HUES64 (cell line): ENCODE data around the gene SLC22A25.

Experiments
- H3K27ac ChIP-seq: 2 replicates; pipeline ENCODE4 v1.7.0; 2013; ENCODE audit warnings: low read depth, low read length, inconsistent platforms
- H3K27me3 ChIP-seq: 2 replicates; pipeline ENCODE4 v1.6.1; 2013; ENCODE audit warnings: mild to moderate bottlenecking, low read length; ENCODE audit not compliant: insufficient read depth
- H3K36me3 ChIP-seq: 2 replicates; pipeline ENCODE4 v1.6.1; 2013; ENCODE audit warnings: mild to moderate bottlenecking, low read length; ENCODE audit not compliant: insufficient read depth
- H3K4me1 ChIP-seq: 2 replicates; pipeline ENCODE4 v1.6.1; 2013; ENCODE audit warnings: mild to moderate bottlenecking, low read length, moderate library complexity; ENCODE audit not compliant: insufficient read depth
- H3K4me3 ChIP-seq: 2 replicates; pipeline ENCODE4 v1.5.1; 2013; ENCODE audit warnings: mild to moderate bottlenecking, low read length, moderate library complexity
- H3K9ac ChIP-seq: 2 replicates; pipeline ENCODE4 v1.6.1; 2013; ENCODE audit warnings: mild to moderate bottlenecking, low read depth, low read length
- H3K9me3 ChIP-seq: 2 replicates; pipeline ENCODE4 v1.6.1; 2013; ENCODE audit warnings: low read depth, low read length; ENCODE audit not compliant: insufficient read depth
- WGBS: fragments of 150-250, 120-280 bp; methylation state at CpG from one replicate; pipeline ENCODE4 v1.1.7; 2013; ENCODE audit warnings: missing lambda C conversion rate; 5-methylcytosine and 5-hydroxymethylcytosine counted together

Gene SLC22A25

GRCh38 chr11:63227521-63228107 is 15.8 kb downstream of the SLC22A25 start:
- WGBS = 93% methylated on average over 2 of the region's 2 CpGs
- Histone ChIP-seq H3K27ac (no peak overlapping the region), H3K9me3 (no peaks in the 10 kb centered on the region), H3K4me1 (no peaks in the 10 kb centered on the region), H3K36me3 (no peaks in the 10 kb centered on the region), H3K27me3 (no peaks in the 10 kb centered on the region), H3K9ac (no peak overlapping the region), H3K4me3 (no peak overlapping the region)

DNA sequence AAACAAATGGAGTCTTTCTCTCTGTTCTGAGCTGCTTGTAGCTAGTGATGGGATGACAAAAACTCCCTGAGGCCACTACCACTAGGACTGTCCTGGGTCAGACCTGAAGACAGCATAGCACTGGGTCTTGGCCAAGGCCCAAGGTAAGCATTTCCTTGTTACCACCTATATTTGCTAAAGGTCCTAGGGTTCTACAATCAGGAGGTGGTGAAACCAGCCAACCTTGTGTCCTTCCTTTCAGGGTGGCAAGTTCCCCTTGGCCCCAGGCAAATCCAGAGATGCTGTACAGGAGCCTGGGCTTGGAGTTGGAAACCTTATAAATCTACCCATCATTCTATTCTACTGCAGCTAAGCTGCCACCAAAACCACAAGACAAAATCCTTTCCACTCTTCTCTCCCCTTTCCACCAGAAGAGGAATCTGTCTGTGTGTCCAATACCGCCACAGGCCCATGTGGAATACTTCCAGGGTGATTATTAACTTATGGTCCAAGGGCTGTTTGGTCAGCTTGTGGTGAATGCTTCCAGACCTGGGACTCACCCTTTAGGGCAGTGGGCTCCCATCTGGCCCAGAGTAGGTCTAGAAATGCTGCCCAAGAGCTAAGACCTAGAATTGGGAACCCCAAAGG is 16.8 kb downstream of the SLC22A25 start:
- H3K9ac ChIP-seq = no peak overlapping the region
- no peaks in the 10 kb centered on the region for H3K9me3 ChIP-seq
- no peaks in the 10 kb centered on the region for H3K4me1 ChIP-seq
- H3K27ac ChIP-seq = no peak overlapping the region
- H3K27me3 ChIP-seq = no peaks in the 10 kb centered on the region
- 95% methylated on average over 1 of the region's 1 CpG for WGBS
- H3K36me3 ChIP-seq = no peaks in the 10 kb centered on the region
- no peak overlapping the region for H3K4me3 ChIP-seq

DNA sequence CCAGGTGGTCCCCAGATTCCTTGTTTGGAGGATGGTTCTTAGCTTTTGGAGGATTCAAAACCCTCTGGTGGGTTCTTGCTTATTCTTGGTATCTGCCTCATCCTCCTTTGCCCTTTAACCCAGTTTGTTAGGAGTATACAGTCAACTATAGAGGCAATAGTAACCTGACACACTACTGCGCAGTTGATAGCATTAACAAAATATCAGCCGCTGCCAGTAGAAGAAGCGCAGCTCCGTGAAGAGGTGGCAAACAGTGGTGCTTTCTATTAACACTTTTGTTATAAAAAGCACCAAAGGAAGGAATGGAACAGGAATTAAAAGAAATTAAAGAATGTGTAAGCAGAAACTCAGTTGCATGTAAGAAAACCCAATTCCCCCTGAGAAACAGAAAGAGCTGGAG is 29.3 kb downstream of the SLC22A25 start:
- Histone ChIP-seq H3K27ac (no peak overlapping the region), H3K27me3 (no peaks in the 10 kb centered on the region)
- WGBS = 91% methylated on average over 4 of the region's 4 CpGs

GRCh38 chr11:63212742-63213141 is 30.7 kb downstream of the SLC22A25 start:
- WGBS = 20% methylated on average over 1 of the region's 2 CpGs
- H3K27me3 ChIP-seq = no peaks in the 10 kb centered on the region
- no peaks in the 10 kb centered on the region for H3K4me1 ChIP-seq
- no peaks in the 10 kb centered on the region for H3K36me3 ChIP-seq
- no peak overlapping the region for H3K4me3 ChIP-seq
- no peak overlapping the region for H3K9ac ChIP-seq
- no peak overlapping the region for H3K27ac ChIP-seq
- H3K9me3 ChIP-seq = peaks cover 11% of the 10 kb centered on the region

More for the DNA sequence above, 29.3 kb downstream of the SLC22A25 start:
- Histone ChIP-seq H3K9ac (no peak overlapping the region), H3K36me3 (no peaks in the 10 kb centered on the region), H3K4me1 (no peaks in the 10 kb centered on the region), H3K4me3 (no peak overlapping the region), H3K9me3 (no peaks in the 10 kb centered on the region)

GRCh38 chr11:63210111-63210510 is 33.3 kb downstream of the SLC22A25 start:
- Histone ChIP-seq H3K27me3 (no peaks in the 10 kb centered on the region), H3K36me3 (no peaks in the 10 kb centered on the region), H3K27ac (no peak overlapping the region), H3K9me3 (peaks cover 18% of the 10 kb centered on the region), H3K4me1 (no peaks in the 10 kb centered on the region), H3K9ac (no peak overlapping the region), H3K4me3 (no peak overlapping the region)
- 90% methylated on average over 3 of the region's 3 CpGs for WGBS
